ENCODE results near the gene SS18.

DNA sequence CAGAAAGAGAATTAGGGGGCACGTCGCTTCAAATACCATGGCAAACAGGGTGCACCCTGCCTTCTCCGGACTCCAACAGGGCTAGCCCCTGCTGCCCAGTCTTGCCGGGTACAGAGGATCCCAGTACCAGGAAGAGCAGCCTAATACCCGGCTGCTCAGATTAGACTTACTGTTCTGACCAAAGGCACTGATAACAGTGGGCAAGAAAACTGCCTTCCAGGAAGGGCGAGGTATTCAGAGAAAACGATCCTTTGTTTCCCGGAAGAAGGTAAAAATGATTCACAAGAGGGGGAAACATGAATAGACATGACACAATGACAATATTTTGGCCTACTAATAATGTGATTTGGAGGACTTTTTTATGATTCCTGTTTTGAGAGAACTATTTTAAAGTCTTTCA, 99.9 kb downstream of the SS18 start:
- TF ChIP-seq, protein P1, sequence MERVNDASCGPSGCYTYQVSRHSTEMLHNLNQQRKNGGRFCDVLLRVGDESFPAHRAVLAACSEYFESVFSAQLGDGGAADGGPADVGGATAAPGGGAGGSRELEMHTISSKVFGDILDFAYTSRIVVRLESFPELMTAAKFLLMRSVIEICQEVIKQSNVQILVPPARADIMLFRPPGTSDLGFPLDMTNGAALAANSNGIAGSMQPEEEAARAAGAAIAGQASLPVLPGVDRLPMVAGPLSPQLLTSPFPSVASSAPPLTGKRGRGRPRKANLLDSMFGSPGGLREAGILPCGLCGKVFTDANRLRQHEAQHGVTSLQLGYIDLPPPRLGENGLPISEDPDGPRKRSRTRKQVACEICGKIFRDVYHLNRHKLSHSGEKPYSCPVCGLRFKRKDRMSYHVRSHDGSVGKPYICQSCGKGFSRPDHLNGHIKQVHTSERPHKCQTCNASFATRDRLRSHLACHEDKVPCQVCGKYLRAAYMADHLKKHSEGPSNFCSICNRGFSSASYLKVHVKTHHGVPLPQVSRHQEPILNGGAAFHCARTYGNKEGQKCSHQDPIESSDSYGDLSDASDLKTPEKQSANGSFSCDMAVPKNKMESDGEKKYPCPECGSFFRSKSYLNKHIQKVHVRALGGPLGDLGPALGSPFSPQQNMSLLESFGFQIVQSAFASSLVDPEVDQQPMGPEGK (CRISPR knock-in tag; IDR thresholded peaks at IDR 0.05; ENCODE audit: borderline replicate concordance), result no peak
- no peak for TF ChIP-seq ZNF8 (CRISPR knock-in tag; IDR thresholded peaks at IDR 0.05)
- no peak for TF ChIP-seq ARNTL (CRISPR knock-in tag; IDR thresholded peaks at IDR 0.05; ENCODE audit: borderline replicate concordance, low read depth)
- TF ChIP-seq, protein P2, sequence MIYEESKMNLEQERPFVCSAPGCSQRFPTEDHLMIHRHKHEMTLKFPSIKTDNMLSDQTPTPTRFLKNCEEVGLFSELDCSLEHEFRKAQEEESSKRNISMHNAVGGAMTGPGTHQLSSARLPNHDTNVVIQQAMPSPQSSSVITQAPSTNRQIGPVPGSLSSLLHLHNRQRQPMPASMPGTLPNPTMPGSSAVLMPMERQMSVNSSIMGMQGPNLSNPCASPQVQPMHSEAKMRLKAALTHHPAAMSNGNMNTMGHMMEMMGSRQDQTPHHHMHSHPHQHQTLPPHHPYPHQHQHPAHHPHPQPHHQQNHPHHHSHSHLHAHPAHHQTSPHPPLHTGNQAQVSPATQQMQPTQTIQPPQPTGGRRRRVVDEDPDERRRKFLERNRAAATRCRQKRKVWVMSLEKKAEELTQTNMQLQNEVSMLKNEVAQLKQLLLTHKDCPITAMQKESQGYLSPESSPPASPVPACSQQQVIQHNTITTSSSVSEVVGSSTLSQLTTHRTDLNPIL (CRISPR knock-in tag; IDR thresholded peaks at IDR 0.05; ENCODE audit: low read depth), result no peak
- TF ChIP-seq RARB (CRISPR knock-in tag; IDR thresholded peaks at IDR 0.05), result no peak
- TF ChIP-seq, protein P3, sequence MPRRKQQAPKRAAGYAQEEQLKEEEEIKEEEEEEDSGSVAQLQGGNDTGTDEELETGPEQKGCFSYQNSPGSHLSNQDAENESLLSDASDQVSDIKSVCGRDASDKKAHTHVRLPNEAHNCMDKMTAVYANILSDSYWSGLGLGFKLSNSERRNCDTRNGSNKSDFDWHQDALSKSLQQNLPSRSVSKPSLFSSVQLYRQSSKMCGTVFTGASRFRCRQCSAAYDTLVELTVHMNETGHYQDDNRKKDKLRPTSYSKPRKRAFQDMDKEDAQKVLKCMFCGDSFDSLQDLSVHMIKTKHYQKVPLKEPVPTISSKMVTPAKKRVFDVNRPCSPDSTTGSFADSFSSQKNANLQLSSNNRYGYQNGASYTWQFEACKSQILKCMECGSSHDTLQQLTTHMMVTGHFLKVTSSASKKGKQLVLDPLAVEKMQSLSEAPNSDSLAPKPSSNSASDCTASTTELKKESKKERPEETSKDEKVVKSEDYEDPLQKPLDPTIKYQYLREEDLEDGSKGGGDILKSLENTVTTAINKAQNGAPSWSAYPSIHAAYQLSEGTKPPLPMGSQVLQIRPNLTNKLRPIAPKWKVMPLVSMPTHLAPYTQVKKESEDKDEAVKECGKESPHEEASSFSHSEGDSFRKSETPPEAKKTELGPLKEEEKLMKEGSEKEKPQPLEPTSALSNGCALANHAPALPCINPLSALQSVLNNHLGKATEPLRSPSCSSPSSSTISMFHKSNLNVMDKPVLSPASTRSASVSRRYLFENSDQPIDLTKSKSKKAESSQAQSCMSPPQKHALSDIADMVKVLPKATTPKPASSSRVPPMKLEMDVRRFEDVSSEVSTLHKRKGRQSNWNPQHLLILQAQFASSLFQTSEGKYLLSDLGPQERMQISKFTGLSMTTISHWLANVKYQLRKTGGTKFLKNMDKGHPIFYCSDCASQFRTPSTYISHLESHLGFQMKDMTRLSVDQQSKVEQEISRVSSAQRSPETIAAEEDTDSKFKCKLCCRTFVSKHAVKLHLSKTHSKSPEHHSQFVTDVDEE (CRISPR knock-in tag; IDR thresholded peaks at IDR 0.05), result no peak
- no peak for TF ChIP-seq GLIS3 (CRISPR knock-in tag; IDR thresholded peaks at IDR 0.05)
- no peak for TF ChIP-seq OSR1 (CRISPR knock-in tag; IDR thresholded peaks at IDR 0.05)
- no peak for TF ChIP-seq ZFP3 (CRISPR knock-in tag; IDR thresholded peaks at IDR 0.05)
- TF ChIP-seq PPARA (CRISPR knock-in tag; IDR thresholded peaks at IDR 0.05; ENCODE audit: borderline replicate concordance), result no peak
- TF ChIP-seq ZFP30 (CRISPR knock-in tag; IDR thresholded peaks at IDR 0.05), result no peak
- no peak for TF ChIP-seq BACH2 (CRISPR knock-in tag; IDR thresholded peaks at IDR 0.05; ENCODE audit: borderline replicate concordance)
- TF ChIP-seq TCF4 (CRISPR knock-in tag; IDR thresholded peaks at IDR 0.05; ENCODE audit: borderline replicate concordance), result no peak
- no peak for TF ChIP-seq ISL1 (CRISPR knock-in tag; IDR thresholded peaks at IDR 0.05)

Measured in SK-N-SH treated with all-trans-retinoic acid at 6 μM for 48 hours (cell line).